HEK293T (cell line): ENCODE results near the gene MX2.

Experiments used
- ELF4 ChIP-seq: fragments of 450-650 bp; IDR thresholded peaks from 2 replicates; pipeline ENCODE4 v1.6.1; 2017; ENCODE audit warnings: antibody characterized with exemption
- FOXK2 ChIP-seq: fragments of 450-650 bp; IDR thresholded peaks from 2 replicates; pipeline ENCODE4 v1.6.1; 2016; ENCODE audit warnings: mild to moderate bottlenecking
- FOXM1 ChIP-seq: fragments of 450-650 bp; IDR thresholded peaks from 2 replicates; pipeline ENCODE4 v1.6.1; 2017; ENCODE audit warnings: mild to moderate bottlenecking, borderline replicate concordance
- HDGF ChIP-seq: fragments of 450-650 bp; IDR thresholded peaks from 2 replicates; pipeline ENCODE4 v1.6.1; 2017; ENCODE audit warnings: antibody characterized with exemption, borderline replicate concordance
- NFRKB ChIP-seq: fragments of 450-650 bp; IDR thresholded peaks from 2 replicates; pipeline ENCODE4 v1.6.1; 2016; ENCODE audit warnings: mild to moderate bottlenecking, moderate library complexity
- SP1 ChIP-seq: fragments of 450-650 bp; IDR thresholded peaks from 2 replicates; pipeline ENCODE4 v1.6.1; 2017
- SUZ12 ChIP-seq: fragments of 450-650 bp; IDR thresholded peaks from 2 replicates; pipeline ENCODE4 v1.6.1; 2016; ENCODE audit warnings: mild to moderate bottlenecking
- ZNF384 ChIP-seq: fragments of 450-650 bp; IDR thresholded peaks from 2 replicates; pipeline ENCODE4 v1.6.1; 2016

DNA sequence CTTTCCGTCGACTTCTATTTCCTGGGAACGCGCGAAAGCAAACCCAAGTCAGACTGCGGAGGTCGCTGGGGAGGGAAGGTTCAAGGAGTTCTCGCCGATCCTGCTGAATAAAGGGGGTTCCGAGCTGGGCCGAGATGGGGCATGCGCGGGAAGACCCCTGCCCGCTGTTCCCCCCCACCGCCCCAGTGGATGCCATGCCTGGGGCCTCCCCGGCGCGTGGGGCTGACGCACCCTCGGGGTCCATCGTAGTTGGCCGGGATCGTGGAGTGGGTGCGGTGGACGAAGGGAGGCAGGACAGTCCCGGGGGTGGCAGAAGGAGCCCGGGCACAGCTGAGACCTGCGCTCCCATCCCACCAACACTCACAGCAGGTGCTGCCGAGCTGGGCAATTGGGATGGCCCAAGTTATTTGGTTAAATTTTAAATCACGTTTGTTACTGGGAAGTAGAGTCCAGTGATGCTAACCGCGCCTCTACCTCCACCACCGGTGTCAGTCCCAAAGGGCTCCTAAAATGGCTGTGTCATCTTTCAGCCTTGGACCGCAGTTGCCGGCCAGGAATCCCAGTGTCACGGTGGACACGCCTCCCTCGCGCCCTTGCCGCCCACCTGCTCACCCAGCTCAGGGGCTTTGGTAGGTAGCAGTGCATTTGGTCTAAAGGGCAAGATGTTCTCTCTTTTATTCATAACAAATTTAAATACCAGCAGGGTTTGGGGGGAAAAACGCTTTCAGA is 65.0 kb downstream of the MX2 start:
- no peak for TF ChIP-seq NFRKB
- no peak for TF ChIP-seq SP1
- no peak for TF ChIP-seq SUZ12
- TF ChIP-seq FOXK2, result no peak
- TF ChIP-seq FOXM1, result no peak
- no peak for TF ChIP-seq ZNF384
- TF ChIP-seq ELF4, result no peak
- no peak for TF ChIP-seq HDGF
